OCI-LY7 (cell line): ENCODE measurements around the gene SATB1. TPM values are rescaled to one million over a fixed set of nuclear protein-coding genes. Genes with fewer than 3 reads are reported as not detected.
A peak's percentile ranks its signal among the peaks of the same experiment; 100 is the strongest.

Experiments used
- BruUV-seq: library from RNA; stranded (reverse); fragments of 400-500 nt; replicated peaks from 2 replicates; lab custom pipeline; 2021; lab: Mats Ljungman, UMichigan
- CTCF ChIA-PET: fragments of 300-600 bp; sonication (Branson Sonifier 250); formaldehyde crosslinking; loops from one replicate; lab custom pipeline; 2022; ENCODE audit warnings: antibody characterized with exemption; ENCODE audit not compliant: unreplicated experiment; lab: Charles Lee
- POLR2A ChIA-PET: fragments of 300-600 bp; sonication (Branson Sonifier 250); formaldehyde crosslinking; loops from one replicate; lab custom pipeline; 2022; ENCODE audit warnings: antibody characterized with exemption; lab: Charles Lee
- DNase-seq: peaks from one replicate; pipeline ENCODE4 v3.0.0-alpha.2; 2015; ENCODE audit warnings: low spot score
- H2AFZ ChIP-seq: fragments of 200-600 bp; sonication (generic), shearing (Covaris generic); 2 replicates; pipeline ENCODE4 v1.6.1; 2014; ENCODE audit warnings: mild to moderate bottlenecking, antibody characterized with exemption, low read length, moderate library complexity
- H3K27ac ChIP-seq: fragments of 200-600 bp; sonication (generic); 2 replicates; pipeline ENCODE4 v1.5.1; 2014; ENCODE audit warnings: mixed run types, low read depth, mild to moderate bottlenecking, moderate library complexity, low read length, inconsistent platforms; ENCODE audit not compliant: poor library complexity, severe bottlenecking
- H3K36me3 ChIP-seq: fragments of 200-600 bp; sonication (generic); 2 replicates; pipeline ENCODE4 v1.6.1; 2014; ENCODE audit warnings: mild to moderate bottlenecking, antibody characterized with exemption, low read length, moderate library complexity, mixed read lengths; ENCODE audit not compliant: insufficient read depth
- H3K4me1 ChIP-seq: fragments of 200-600 bp; sonication (generic); 2 replicates; pipeline ENCODE4 v1.5.1; 2014; ENCODE audit warnings: mild to moderate bottlenecking, low read length; ENCODE audit not compliant: insufficient read depth, poor library complexity, severe bottlenecking
- H3K4me2 ChIP-seq: fragments of 200-600 bp; sonication (generic); 2 replicates; pipeline ENCODE4 v1.6.1; 2014; ENCODE audit warnings: mild to moderate bottlenecking, low read length
- H3K4me3 ChIP-seq: fragments of 200-600 bp; sonication (generic); 2 replicates; pipeline ENCODE4 v1.5.1; 2014; ENCODE audit warnings: mild to moderate bottlenecking, low read depth, low read length; ENCODE audit not compliant: poor library complexity, severe bottlenecking
- H3K79me2 ChIP-seq: fragments of 200-600 bp; sonication (generic); 2 replicates; pipeline ENCODE4 v1.6.1; 2016; ENCODE audit warnings: low read depth, mild to moderate bottlenecking, low read length, moderate library complexity, mixed read lengths; ENCODE audit not compliant: insufficient read depth
- H3K9me2 ChIP-seq: fragments of 200-600 bp; sonication (generic); 2 replicates; pipeline ENCODE4 v1.6.1; 2016; ENCODE audit warnings: mild to moderate bottlenecking, low read length, mixed read lengths; ENCODE audit not compliant: insufficient read depth
- H3K9me3 ChIP-seq: fragments of 200-600 bp; sonication (generic); 2 replicates; pipeline ENCODE4 v1.6.1; 2014; ENCODE audit warnings: mild to moderate bottlenecking, mixed run types, low read length, mixed read lengths
- H4K20me1 ChIP-seq: fragments of 200-600 bp; sonication (generic); 2 replicates; pipeline ENCODE4 v1.6.1; 2014; ENCODE audit warnings: mild to moderate bottlenecking, antibody characterized with exemption, low read length, moderate library complexity, mixed read lengths; ENCODE audit not compliant: insufficient read depth
- CTCF ChIP-seq: fragments of 200-600 bp; sonication (generic); conservative IDR thresholded peaks from 2 replicates; pipeline ENCODE4 v1.5.1; 2014; ENCODE audit warnings: mild to moderate bottlenecking, antibody characterized with exemption, low read length, moderate library complexity, mixed read lengths
- EZH2phosphoT487 ChIP-seq: fragments of 200-600 bp; sonication (generic); IDR thresholded peaks from 2 replicates; pipeline ENCODE4 v1.6.1; 2018; ENCODE audit warnings: low read depth, borderline replicate concordance, mild to moderate bottlenecking, mixed run types, antibody characterized with exemption, low read length, moderate library complexity, mixed read lengths
- intact Hi-C: fragments of 100-400 bp; cut with micrococcal nuclease; formaldehyde crosslinking; loops from one replicate; pipeline ENCODE4 v1.10.0; 2022; ENCODE audit not compliant: unreplicated experiment
- total RNA-seq, 2 experiments: library from RNA; depleted of rRNA in 1 of 2; stranded (reverse); fragments of >200 nt in 1 of 2; shearing (Covaris generic) in 1 of 2; gene quantifications; 2 replicates each; pipeline ENCODE4 v1.2.3, GENCODE V29; 2014 to 2022

The SATB1 gene
- total RNA-seq, 2 experiments from 2014 or later = 2.5 to 5.6 TPM

- Histone ChIP-seq H3K4me3 (no peak overlapping the region), H2AFZ (no peak overlapping the region), H3K9me3 (no peaks in the 10 kb centered on the region), H3K4me2 (no peak overlapping the region), H3K79me2 (no peaks in the 10 kb centered on the region), H4K20me1 (no peaks in the 10 kb centered on the region), H3K9me2 (no peaks in the 10 kb centered on the region), H3K4me1 (no peaks in the 10 kb centered on the region), H3K27ac (no peak overlapping the region), H3K36me3 (no peaks in the 10 kb centered on the region)
- no TSS peak for BruUV-seq
- TF ChIP-seq CTCF = no peak
- no peak for TF ChIP-seq EZH2phosphoT487
- POLR2A ChIA-PET = interaction anchor here (1.4 kb wide), 1 partner anchor 10 kb away, joined by 5 read pairs; no protein-coding TSS in a partner anchor
- no peak for DNase-seq
- CTCF ChIA-PET = no interaction called here
- intact Hi-C loops = no loop called here
Observed at GRCh38 chr3:18370672-18371071, 54.5 kb downstream of the SATB1 start.

GRCh38 chr3:18369551-18370185, 55.5 kb downstream of the SATB1 start:
- BruUV-seq = no TSS peak
- peak overlapping the region; percentile 25; the same call in 1 of the 2 replicates for H2AFZ ChIP-seq
- no peaks in the 10 kb centered on the region for H3K4me1 ChIP-seq
- H3K79me2 ChIP-seq = no peaks in the 10 kb centered on the region
- TF ChIP-seq CTCF (no peak), EZH2phosphoT487 (no peak)
- no peak for DNase-seq
- H3K9me2 ChIP-seq = no peaks in the 10 kb centered on the region
- ChIA-PET CTCF (no interaction called here), POLR2A (interaction anchor here (0.6 to 0.9 kb wide), 2 partner anchors 10 to 111 kb away, joined by 3 to 4 read pairs; no protein-coding TSS in a partner anchor)
- H3K4me3 ChIP-seq = no peak overlapping the region
- intact Hi-C loops = no loop called here
- H4K20me1 ChIP-seq = no peaks in the 10 kb centered on the region
- H3K27ac ChIP-seq = no peak overlapping the region
- no peak overlapping the region for H3K4me2 ChIP-seq
- no peaks in the 10 kb centered on the region for H3K36me3 ChIP-seq
- no peaks in the 10 kb centered on the region for H3K9me3 ChIP-seq

- Histone ChIP-seq H3K4me1 (no peaks in the 10 kb centered on the region), H2AFZ (no peak overlapping the region), H3K36me3 (no peaks in the 10 kb centered on the region), H3K9me2 (no peaks in the 10 kb centered on the region), H3K4me3 (no peak overlapping the region), H3K79me2 (no peaks in the 10 kb centered on the region), H4K20me1 (no peaks in the 10 kb centered on the region), H3K4me2 (no peak overlapping the region), H3K9me3 (no peaks in the 10 kb centered on the region), H3K27ac (no peak overlapping the region)
- no TSS peak for BruUV-seq
- TF ChIP-seq EZH2phosphoT487 (no peak), CTCF (no peak)
- intact Hi-C loops = no loop called here
- POLR2A ChIA-PET = interaction anchor here (0.7 to 2.0 kb wide), 3 partner anchors 9 to 28 kb away, joined by 4 to 7 read pairs (median 4); no protein-coding TSS in a partner anchor
- no peak for DNase-seq
- CTCF ChIA-PET = no interaction called here
Observed at GRCh38 chr3:18366258-18366657, 58.9 kb downstream of the SATB1 start.
